EL (cell line): ENCODE measurements around the gene TSPAN4.

Experiments
- DNase-seq: peaks from one replicate; pipeline ENCODE4 v3.0.0-alpha.2; 2016

The TSPAN4 gene

DNA sequence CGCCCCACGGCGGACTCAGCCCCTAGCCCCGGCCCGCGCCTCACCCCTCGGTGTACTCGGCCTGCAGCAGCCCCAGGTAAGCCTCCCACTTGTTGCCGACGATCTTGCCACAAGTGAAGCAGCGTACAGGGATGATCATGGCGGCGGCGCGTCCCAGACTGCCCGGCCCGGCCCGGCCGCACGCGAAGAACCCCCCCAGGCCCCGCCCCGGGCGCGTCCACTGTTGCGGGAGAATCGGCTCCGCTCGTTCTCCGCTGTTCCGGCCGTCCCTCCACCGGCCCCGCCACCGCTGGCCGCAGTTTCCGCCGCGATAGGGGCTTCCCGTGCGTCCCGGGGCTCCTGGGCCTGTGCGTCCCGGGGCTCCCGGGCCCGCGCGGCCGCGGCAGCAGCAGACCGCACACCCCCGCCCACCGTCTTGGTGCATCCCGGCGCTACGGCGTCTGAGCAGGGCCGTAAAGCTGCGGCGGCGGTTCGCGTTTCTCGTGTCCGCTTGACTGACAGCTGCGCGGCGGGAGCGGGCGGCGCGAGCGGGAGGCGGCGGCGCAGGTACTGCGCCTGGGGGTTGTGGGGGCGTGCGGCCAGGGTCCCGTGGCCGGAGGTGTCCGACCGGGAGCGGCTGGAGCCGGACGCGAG is at the start of gene TSPAN4, which contains the start of gene POLR2L:
Gene TSPAN4, plus strand, starts transcription at position 483 of the 633 bp plus-strand sequence. CDS start 7,453 bp downstream, outside the sequence.
Gene POLR2L, minus strand, starts transcription at position 160 of the 633 bp plus-strand sequence. Its CDS starts 21 bp downstream, at position 139.
- DNase-seq, result peak; percentile 87

DNA sequence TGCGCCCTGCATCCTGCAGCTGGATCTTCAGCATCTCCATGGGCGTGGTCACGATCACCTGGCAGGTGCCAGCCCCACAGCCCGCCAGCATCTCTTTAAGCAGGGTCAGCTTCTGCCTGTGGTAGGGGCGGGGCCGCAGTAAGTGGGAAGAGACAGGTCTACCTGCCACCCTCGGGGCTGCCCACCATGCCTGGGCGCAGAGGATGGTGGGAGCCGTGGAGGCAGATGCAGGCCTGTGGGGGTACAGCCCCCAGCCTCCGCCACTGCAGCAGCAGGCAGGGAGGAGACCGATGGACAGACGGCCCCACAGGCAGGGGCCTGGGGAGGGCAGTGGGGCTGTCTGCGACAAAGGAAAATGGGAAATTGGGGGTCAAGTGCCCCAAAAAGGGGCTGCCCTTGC is 49.8 kb upstream of the TSPAN4 start:
- DNase-seq, result no peak

GRCh38 chr11:793556-793955 is 49.1 kb upstream of the TSPAN4 start:
- no peak for DNase-seq

GRCh38 chr11:794013-794765 is 48.5 kb upstream of the TSPAN4 start:
- DNase-seq, result no peak

DNA sequence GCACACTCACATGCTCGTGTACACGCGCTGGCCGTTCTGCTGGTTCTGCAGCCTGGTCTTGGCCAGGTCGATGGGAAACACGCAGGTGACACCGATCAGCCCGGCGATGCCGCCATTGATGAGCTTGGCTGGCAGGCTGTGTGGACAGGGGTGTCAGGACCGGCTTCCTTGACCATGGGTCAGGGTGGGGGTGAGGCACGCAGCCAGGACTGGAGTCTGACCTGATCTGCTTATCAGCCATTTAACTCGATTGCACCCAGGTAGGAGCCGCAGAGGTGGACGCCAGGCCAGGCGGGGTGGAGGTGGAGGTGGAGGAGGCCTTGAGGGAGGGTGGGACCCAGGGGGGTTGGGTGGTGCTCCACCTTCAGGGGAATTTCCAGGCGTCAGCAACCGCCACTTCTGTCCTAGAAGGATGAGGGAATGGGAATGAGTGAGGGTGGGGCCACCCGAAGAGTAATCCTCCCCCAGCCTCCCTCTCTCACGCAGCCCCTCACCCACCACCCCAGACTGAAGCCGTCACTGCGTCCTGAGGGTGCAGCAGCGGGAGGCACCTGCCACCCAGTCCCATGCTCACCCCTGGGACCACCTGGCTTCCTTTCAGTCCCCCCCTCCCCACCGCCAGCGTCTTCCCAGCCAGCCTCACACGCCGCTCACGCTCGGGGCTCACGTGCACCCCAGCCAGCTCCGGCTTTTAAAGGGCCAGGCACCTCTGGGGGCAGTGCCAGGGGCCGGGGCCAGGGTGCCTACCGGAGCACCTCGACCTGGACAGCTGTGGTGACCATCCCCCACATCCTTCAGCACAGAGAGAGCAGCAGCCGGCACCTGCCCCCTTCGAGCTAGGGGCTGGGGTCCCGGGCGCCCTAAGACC is 47.7 kb upstream of the TSPAN4 start:
- peak; percentile 45 for DNase-seq

DNA sequence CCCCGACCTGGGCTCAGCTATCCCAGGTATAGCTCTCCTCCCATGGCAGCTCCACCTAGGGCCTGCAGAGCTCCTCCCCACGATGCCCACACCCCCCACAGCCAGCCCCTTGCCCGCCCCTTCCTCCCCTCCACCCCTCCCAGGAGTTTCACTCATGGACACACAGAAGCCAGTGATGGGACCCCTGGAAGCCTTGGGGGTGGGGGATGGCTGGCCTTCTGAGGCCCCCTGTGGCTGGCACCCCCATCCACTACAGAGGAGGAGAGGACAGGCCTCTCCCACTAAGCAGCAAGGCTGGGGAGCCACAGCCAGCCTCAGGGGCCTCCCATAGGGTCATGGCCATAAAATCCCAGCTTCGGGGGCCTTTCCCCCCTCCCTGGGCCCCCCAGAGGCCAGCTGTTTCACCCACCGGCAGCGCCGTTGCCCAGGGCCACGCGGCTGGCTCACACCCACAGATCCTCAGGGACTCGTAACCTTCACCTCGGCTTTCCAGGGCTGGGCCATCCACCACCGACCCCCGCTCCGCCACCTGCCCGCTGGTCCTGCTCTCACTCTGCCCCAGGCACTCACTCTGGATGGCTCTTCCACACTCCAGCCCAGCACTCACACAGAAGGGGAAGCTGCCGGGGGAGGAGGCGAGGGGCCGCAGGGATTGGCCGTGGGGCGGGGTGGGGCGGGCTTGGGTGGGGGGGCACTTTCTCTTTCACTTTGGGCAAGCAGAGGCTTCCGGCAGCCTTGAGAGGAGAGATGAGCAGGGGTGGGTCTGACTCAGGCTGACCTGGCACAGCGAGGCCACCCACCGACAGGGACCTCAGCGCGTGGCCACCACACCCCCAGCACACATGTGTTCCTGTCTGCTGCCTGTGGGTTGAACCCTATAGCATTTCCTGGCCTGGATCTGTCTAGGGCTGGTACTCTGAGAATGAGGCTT is 46.8 kb upstream of the TSPAN4 start:
- DNase-seq, result peak; percentile 95

GRCh38 chr11:796565-797295 is 45.9 kb upstream of the TSPAN4 start:
- no peak for DNase-seq

GRCh38 chr11:797296-798092 is 45.2 kb upstream of the TSPAN4 start:
- peak; percentile 84 for DNase-seq

GRCh38 chr11:798093-798713 is 44.4 kb upstream of the TSPAN4 start, which contains the start of gene SLC25A22:
SLC25A22 (minus strand) TSS chr11:798281; CDS start chr11:795006, 3,275 bp downstream.
- DNase-seq, result peak; percentile 80

- DNase-seq, result no peak
Observed at GRCh38 chr11:799641-800316, 42.9 kb upstream of the TSPAN4 start.

GRCh38 chr11:800473-800872 is 42.2 kb upstream of the TSPAN4 start:
- no peak for DNase-seq

- no peak for DNase-seq
Observed at GRCh38 chr11:801097-801780, 41.4 kb upstream of the TSPAN4 start.

- DNase-seq, result no peak
Observed at GRCh38 chr11:802018-802617, 40.5 kb upstream of the TSPAN4 start.

- DNase-seq, result no peak
Observed at GRCh38 chr11:802693-803466, 39.8 kb upstream of the TSPAN4 start.

GRCh38 chr11:803467-803742 is 39.2 kb upstream of the TSPAN4 start:
- no peak for DNase-seq

- DNase-seq, result no peak
Observed at GRCh38 chr11:803770-804598, 38.7 kb upstream of the TSPAN4 start.

GRCh38 chr11:804599-804964 is 38.1 kb upstream of the TSPAN4 start:
- no peak for DNase-seq
